GM12878 (cell line): ENCODE results near the gene TMEM207. TPM values are rescaled to one million over a fixed set of nuclear protein-coding genes. Genes with fewer than 3 reads are reported as not detected.
A peak's percentile ranks its signal among the peaks of the same experiment; 100 is the strongest.

Experiments
- ATAC-seq: fragments of 200-7000 bp; cut with Tn5 transposase; 3 replicates; pipeline ENCODE4 v1.9.1; 2020; ENCODE audit warnings: mild to moderate bottlenecking, moderate library complexity
- BruUV-seq: library from RNA; stranded (reverse); fragments of 400-500 nt; replicated peaks from 2 replicates; lab custom pipeline; 2021; lab: Mats Ljungman, UMichigan
- CTCF ChIA-PET: fragments of 300-600 bp; sonication (Branson Sonifier 250); formaldehyde crosslinking; extraction: SDS; loops from one replicate; lab custom pipeline; 2021; ENCODE audit warnings: inconsistent platforms; lab: Yijun Ruan, JAX
- POLR2A ChIA-PET: fragments of 350-600 bp; formaldehyde crosslinking; extraction: SDS; loops from one replicate; lab custom pipeline; 2021; ENCODE audit warnings: inconsistent platforms; lab: Charles Lee
- RAD21 ChIA-PET: fragments of 300-600 bp; sonication (Branson Sonifier 250); formaldehyde crosslinking; loops from one replicate; lab custom pipeline; 2023; ENCODE audit warnings: antibody characterized with exemption; ENCODE audit not compliant: unreplicated experiment; lab: Charles Lee
- SMC1A ChIA-PET: fragments of 300-600 bp; sonication (Branson Sonifier 250); formaldehyde crosslinking; loops from one replicate; lab custom pipeline; 2023; ENCODE audit not compliant: unreplicated experiment, uncharacterized antibody; lab: Charles Lee
- DNase-seq: peaks from one replicate; pipeline ENCODE4 v3.0.0-alpha.2; 2011; ENCODE audit warnings: low read depth, low spot score
- FAIRE-seq: peaks from 3 replicates; lab custom pipeline; 2011; peaks lifted over from hg19 to GRCh38; lab: Jason Lieb, UNC
- H2AFZ ChIP-seq: 2 replicates; pipeline ENCODE4 v1.6.0; 2011; ENCODE audit warnings: low read depth, low read length, control low read depth; ENCODE audit not compliant: control insufficient read depth
- H3K27ac ChIP-seq: 2 replicates; pipeline ENCODE4 v1.5.1; 2011; ENCODE audit warnings: control low read depth; ENCODE audit not compliant: control insufficient read depth, insufficient read depth
- H3K27me3 ChIP-seq, 2 experiments: replicated peaks in 1 of 2; 2 replicates each; pipeline versions ENCODE4 v1.6.0 to v1.6.1; 2011; ENCODE audit warnings: low read length in 1 of 2; ENCODE audit not compliant: control insufficient read depth in 2 of 2, insufficient read depth in 2 of 2
- H3K36me3 ChIP-seq, 2 experiments: 2 replicates each; pipeline ENCODE4 v1.5.1; 2011; ENCODE audit warnings: low read length in 1 of 2; ENCODE audit not compliant: control insufficient read depth in 2 of 2, insufficient read depth in 2 of 2
- H3K4me1 ChIP-seq: 2 replicates; pipeline ENCODE4 v1.6.1; 2011; ENCODE audit warnings: mild to moderate bottlenecking, low read length, moderate library complexity, mixed read lengths; ENCODE audit not compliant: control insufficient read depth, insufficient read depth
- H3K4me2 ChIP-seq: 2 replicates; pipeline ENCODE4 v1.6.0; 2011; ENCODE audit warnings: control low read depth; ENCODE audit not compliant: control insufficient read depth, insufficient read depth
- H3K4me3 ChIP-seq: fragments of 200-600 bp; sonication (generic); 2 replicates; pipeline ENCODE4 v1.5.1; 2016
- H3K79me2 ChIP-seq: 2 replicates; pipeline ENCODE4 v1.6.0; 2011; ENCODE audit warnings: low read length; ENCODE audit not compliant: control insufficient read depth, insufficient read depth
- H3K9ac ChIP-seq: 2 replicates; pipeline ENCODE4 v1.8.0; 2011; ENCODE audit warnings: low read length, control low read depth, mixed read lengths; ENCODE audit not compliant: control insufficient read depth, insufficient read depth
- H3K9me3 ChIP-seq: replicated peaks from 3 replicates; pipeline ENCODE4 v1.5.1; 2011; ENCODE audit warnings: mild to moderate bottlenecking, low read length; ENCODE audit not compliant: control insufficient read depth, insufficient read depth
- H4K20me1 ChIP-seq: 2 replicates; pipeline ENCODE4 v1.6.0; 2011; ENCODE audit not compliant: control insufficient read depth, insufficient read depth
- ATF7 ChIP-seq: fragments of 450-650 bp; IDR thresholded peaks from 2 replicates; pipeline ENCODE4 v1.6.1; 2016; ENCODE audit warnings: low read depth, mild to moderate bottlenecking
- IKZF2 ChIP-seq, 2 experiments: fragments of 450-650 bp; IDR thresholded peaks; 2 replicates each; pipeline ENCODE4 v1.6.1; 2017; ENCODE audit warnings: mild to moderate bottlenecking in 2 of 2, moderate library complexity in 2 of 2
- MXI1 ChIP-seq: fragments of 150-350 bp; IDR thresholded peaks from 2 replicates; pipeline ENCODE4 v1.6.1; 2011; ENCODE audit warnings: low read depth, mild to moderate bottlenecking, inconsistent platforms, low read length, improper control_type of control experiment
- MYB ChIP-seq: fragments of 150-350 bp; IDR thresholded peaks from 2 replicates; pipeline ENCODE4 v1.6.1; 2014; ENCODE audit warnings: mild to moderate bottlenecking, low read depth, low read length, borderline replicate concordance
- NBN ChIP-seq: fragments of 450-650 bp; IDR thresholded peaks from 2 replicates; pipeline ENCODE4 v1.6.1; 2016
- NFIC ChIP-seq: IDR thresholded peaks from 2 replicates; pipeline ENCODE4 v1.6.1; 2012; ENCODE audit warnings: low read depth, mild to moderate bottlenecking, inconsistent platforms, low read length, moderate library complexity
- PAX5 ChIP-seq: IDR thresholded peaks from 2 replicates; pipeline ENCODE4 v1.6.1; 2011; ENCODE audit warnings: low read depth, low read length, borderline replicate concordance
- RAD21 ChIP-seq: IDR thresholded peaks from 2 replicates; pipeline ENCODE4 v1.6.1; 2011; ENCODE audit warnings: mild to moderate bottlenecking, low read depth, low read length, moderate library complexity; ENCODE audit not compliant: insufficient read depth
- RFX5 ChIP-seq: IDR thresholded peaks from 2 replicates; pipeline ENCODE4 v1.6.1; 2011; ENCODE audit warnings: low read depth, low read length, improper control_type of control experiment
- SPI1 ChIP-seq: IDR thresholded peaks from 2 replicates; pipeline ENCODE4 v1.6.1; 2011; ENCODE audit warnings: low read depth, mild to moderate bottlenecking, low read length, moderate library complexity, borderline replicate concordance; ENCODE audit not compliant: insufficient read depth
- SREBF1 ChIP-seq: IDR thresholded peaks from 2 replicates; pipeline ENCODE4 v1.6.1; 2012; ENCODE audit warnings: mild to moderate bottlenecking, low read length
- TARDBP ChIP-seq: IDR thresholded peaks from 2 replicates; pipeline ENCODE4 v1.6.1; 2016; ENCODE audit warnings: borderline replicate concordance
- ZBED1 ChIP-seq: IDR thresholded peaks from 2 replicates; pipeline ENCODE4 v1.6.1; 2016; ENCODE audit warnings: borderline replicate concordance
- WGBS: methylation state at CpG from one replicate; pipeline ENCODE4 v1.1.6; 2016; ENCODE audit warnings: low lambda C conversion rate; ENCODE audit not compliant: insufficient replicate concordance, insufficient coverage; ENCODE audit errors: missing lambda C conversion rate; 5-methylcytosine and 5-hydroxymethylcytosine counted together
- in situ Hi-C: fragments of 300-500 bp; cut with MboI; formaldehyde crosslinking; loops from 9 replicates; pipeline ENCODE4 v1.14.3; 2018; ENCODE audit warnings: mixed read lengths
- intact Hi-C: fragments of 100-400 bp; cut with micrococcal nuclease; formaldehyde crosslinking; loops from one replicate; pipeline ENCODE4 v1.14.2; 2022; ENCODE audit not compliant: unreplicated experiment
- polyA plus RNA-seq, 11 experiments: library from polyadenylated mRNA; depleted of rRNA in 4 of 11; unstranded in 6 of 11; stranded (reverse) in 5 of 11; fragments of >200 nt; fragmentation: Nextera tagmentation in 4 of 11; fragmentation: Illumina TruSeq in 1 of 11; extraction: Ambion mirVana in 4 of 11; extraction: Trizol in 1 of 11; gene quantifications; 1 replicate in 1 of 11; 2 replicates in 10 of 11; pipeline versions ENCODE4 v1.2.1 to v1.2.3, GENCODE V29; 2011 to 2016; ENCODE audit warnings: inconsistent platforms in 2 of 11, missing spikeins in 2 of 11, low read depth in 1 of 11
- total RNA-seq, 4 experiments: library from RNA; depleted of rRNA in 3 of 4; stranded (reverse); fragments of >200 nt in 3 of 4; fragmentation: Illumina TruSeq in 1 of 4; extraction: Trizol in 1 of 4; gene quantifications; 2 replicates each; pipeline versions ENCODE4 v1.2.1 to v1.2.3, GENCODE V29; 2013 to 2021
- TF ChIP-seq, protein P1 (sequence below): fragments of 450-650 bp; IDR thresholded peaks from 2 replicates; pipeline ENCODE4 v1.6.1; 2014; ENCODE audit warnings: mild to moderate bottlenecking
- TF ChIP-seq, protein P2 (sequence below): IDR thresholded peaks from 2 replicates; pipeline ENCODE4 v1.6.1; 2011; ENCODE audit warnings: borderline replicate concordance, low read depth, mild to moderate bottlenecking, moderate library complexity, mixed read lengths, low read length; ENCODE audit not compliant: insufficient read depth; ENCODE audit errors: extremely low read length
- TF ChIP-seq, protein P3 (sequence below): fragments of 450-650 bp; IDR thresholded peaks from 2 replicates; pipeline ENCODE4 v1.6.1; 2017; ENCODE audit warnings: low read depth, mild to moderate bottlenecking, moderate library complexity
- TF ChIP-seq, protein P4 (sequence below): fragments of 450-650 bp; IDR thresholded peaks from 2 replicates; pipeline ENCODE4 v1.6.1; 2017; ENCODE audit warnings: mild to moderate bottlenecking

The TMEM207 gene
- total and polyA plus RNA-seq, 10 of the 15 experiments (the other 5 are each of a cell fraction or from before 2014, with no cell fraction given), result not detected

DNA sequence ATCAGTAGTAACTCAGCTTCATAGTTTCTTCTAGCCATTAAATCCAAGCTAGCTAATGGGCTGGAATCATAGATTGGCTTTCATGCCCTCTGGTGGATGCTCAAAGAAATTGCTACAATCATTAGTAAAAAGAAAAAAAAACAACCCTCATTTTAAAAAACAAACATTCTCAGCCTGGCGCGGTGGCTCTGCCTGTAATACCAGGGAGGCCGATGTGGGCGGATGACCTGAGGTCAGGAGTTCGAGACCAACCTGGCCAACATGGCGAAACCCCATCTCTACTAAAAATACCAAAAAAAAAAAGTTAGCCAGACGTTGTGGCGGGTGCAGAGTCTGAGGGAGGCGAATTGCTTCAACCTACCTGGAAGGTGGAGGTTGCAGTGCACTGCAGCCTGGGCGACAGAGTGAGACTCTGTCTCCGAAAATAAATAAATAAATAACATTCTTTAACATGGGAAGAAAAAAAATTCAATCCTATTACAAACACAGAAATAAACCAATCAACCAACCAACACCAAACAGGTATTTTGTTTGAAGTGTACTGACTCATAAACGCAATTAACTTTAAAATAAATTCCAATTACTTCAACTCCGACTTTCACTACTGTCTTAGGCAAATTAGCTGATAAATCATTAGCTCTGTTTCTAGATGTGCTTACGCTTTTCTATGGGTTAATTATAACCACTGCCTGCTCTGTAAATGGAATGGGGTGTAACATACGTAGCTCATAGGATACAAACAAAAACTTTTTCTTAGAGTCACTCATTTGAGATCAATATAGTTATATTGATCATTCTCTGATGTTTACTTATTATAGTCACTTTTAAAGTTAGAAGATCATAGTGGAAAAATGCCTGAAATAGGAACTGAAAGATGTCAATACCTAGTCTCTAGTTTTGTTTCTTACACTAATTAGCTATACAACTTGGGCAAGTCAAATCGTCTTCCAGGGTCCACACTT is 24.9 kb downstream of the TMEM207 start:
- peak overlapping the region; percentile 18; the same call in 1 of the 2 replicates for H2AFZ ChIP-seq
- peak; percentile 78 for TF ChIP-seq NBN
- TF ChIP-seq, protein P1, sequence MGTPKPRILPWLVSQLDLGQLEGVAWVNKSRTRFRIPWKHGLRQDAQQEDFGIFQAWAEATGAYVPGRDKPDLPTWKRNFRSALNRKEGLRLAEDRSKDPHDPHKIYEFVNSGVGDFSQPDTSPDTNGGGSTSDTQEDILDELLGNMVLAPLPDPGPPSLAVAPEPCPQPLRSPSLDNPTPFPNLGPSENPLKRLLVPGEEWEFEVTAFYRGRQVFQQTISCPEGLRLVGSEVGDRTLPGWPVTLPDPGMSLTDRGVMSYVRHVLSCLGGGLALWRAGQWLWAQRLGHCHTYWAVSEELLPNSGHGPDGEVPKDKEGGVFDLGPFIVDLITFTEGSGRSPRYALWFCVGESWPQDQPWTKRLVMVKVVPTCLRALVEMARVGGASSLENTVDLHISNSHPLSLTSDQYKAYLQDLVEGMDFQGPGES, result no peak
- TF ChIP-seq, protein P2, sequence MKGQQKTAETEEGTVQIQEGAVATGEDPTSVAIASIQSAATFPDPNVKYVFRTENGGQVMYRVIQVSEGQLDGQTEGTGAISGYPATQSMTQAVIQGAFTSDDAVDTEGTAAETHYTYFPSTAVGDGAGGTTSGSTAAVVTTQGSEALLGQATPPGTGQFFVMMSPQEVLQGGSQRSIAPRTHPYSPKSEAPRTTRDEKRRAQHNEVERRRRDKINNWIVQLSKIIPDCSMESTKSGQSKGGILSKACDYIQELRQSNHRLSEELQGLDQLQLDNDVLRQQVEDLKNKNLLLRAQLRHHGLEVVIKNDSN, result no peak
- TF ChIP-seq TARDBP, result no peak
- TF ChIP-seq MXI1, result no peak
- TF ChIP-seq PAX5, result no peak
- TF ChIP-seq ATF7, result peak; percentile 58
- peak; percentile 38; the same call in 1 of the 2 replicates for TF ChIP-seq SPI1
- TF ChIP-seq ZBED1, result no peak
- no peak for TF ChIP-seq RFX5
- TF ChIP-seq, protein P3, sequence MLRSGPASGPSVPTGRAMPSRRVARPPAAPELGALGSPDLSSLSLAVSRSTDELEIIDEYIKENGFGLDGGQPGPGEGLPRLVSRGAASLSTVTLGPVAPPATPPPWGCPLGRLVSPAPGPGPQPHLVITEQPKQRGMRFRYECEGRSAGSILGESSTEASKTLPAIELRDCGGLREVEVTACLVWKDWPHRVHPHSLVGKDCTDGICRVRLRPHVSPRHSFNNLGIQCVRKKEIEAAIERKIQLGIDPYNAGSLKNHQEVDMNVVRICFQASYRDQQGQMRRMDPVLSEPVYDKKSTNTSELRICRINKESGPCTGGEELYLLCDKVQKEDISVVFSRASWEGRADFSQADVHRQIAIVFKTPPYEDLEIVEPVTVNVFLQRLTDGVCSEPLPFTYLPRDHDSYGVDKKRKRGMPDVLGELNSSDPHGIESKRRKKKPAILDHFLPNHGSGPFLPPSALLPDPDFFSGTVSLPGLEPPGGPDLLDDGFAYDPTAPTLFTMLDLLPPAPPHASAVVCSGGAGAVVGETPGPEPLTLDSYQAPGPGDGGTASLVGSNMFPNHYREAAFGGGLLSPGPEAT, result no peak; the same call in 1 of the 2 replicates
- TF ChIP-seq IKZF2 (IDR thresholded peaks at IDR 0.05), result peak in 1 of 2 experiments; percentile 41; a peak in 1 of 4 replicates
- TF ChIP-seq MYB, result no peak
- no peak for TF ChIP-seq NFIC
- TF ChIP-seq RAD21, result peak; percentile 69
- TF ChIP-seq, protein P4, sequence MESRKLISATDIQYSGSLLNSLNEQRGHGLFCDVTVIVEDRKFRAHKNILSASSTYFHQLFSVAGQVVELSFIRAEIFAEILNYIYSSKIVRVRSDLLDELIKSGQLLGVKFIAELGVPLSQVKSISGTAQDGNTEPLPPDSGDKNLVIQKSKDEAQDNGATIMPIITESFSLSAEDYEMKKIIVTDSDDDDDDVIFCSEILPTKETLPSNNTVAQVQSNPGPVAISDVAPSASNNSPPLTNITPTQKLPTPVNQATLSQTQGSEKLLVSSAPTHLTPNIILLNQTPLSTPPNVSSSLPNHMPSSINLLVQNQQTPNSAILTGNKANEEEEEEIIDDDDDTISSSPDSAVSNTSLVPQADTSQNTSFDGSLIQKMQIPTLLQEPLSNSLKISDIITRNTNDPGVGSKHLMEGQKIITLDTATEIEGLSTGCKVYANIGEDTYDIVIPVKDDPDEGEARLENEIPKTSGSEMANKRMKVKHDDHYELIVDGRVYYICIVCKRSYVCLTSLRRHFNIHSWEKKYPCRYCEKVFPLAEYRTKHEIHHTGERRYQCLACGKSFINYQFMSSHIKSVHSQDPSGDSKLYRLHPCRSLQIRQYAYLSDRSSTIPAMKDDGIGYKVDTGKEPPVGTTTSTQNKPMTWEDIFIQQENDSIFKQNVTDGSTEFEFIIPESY, result no peak
- no peak for TF ChIP-seq SREBF1

More for the DNA sequence above, 24.9 kb downstream of the TMEM207 start:
- CTCF ChIA-PET, result interaction anchor here (0.7 to 5.3 kb wide), 33 partner anchors 11 to 467 kb away, joined by 3 to 98 read pairs (median 6); partner anchors contain the start of genes CLDN1 and P3H2
- BruUV-seq, result no TSS peak
- POLR2A ChIA-PET, result no interaction called here
- peak; percentile 64 for FAIRE-seq
- Histone ChIP-seq H3K4me2 (peak overlapping the region; percentile 46; the same call in 1 of the 2 replicates), H3K27ac (no peak overlapping the region), H3K9ac (no peak overlapping the region), H3K4me3 (no peak overlapping the region), H3K4me1 (peaks cover 6% of the 10 kb centered on the region), H3K79me2 (no peaks in the 10 kb centered on the region), H4K20me1 (no peaks in the 10 kb centered on the region), H3K36me3 (no peaks in the 10 kb centered on the region), H3K9me3 (no peaks in the 10 kb centered on the region), H3K27me3 (no peaks in the 10 kb centered on the region)
- RAD21 ChIA-PET, result interaction anchor here (0.7 to 4.7 kb wide), 39 partner anchors 11 to 1152 kb away, joined by 3 to 38 read pairs (median 4); partner anchors contain the start of genes CLDN1, CLDN16 and P3H2
- intact Hi-C loops, result loop anchor here (1.0 kb wide), 3 partner anchors 40 to 457 kb away; no protein-coding TSS in a partner anchor
- peak; percentile 90 for ATAC-seq
- 1% methylated on average over 16 of the region's 16 CpGs for WGBS
- SMC1A ChIA-PET, result interaction anchor here (0.6 to 6.8 kb wide), 42 partner anchors 11 to 943 kb away, joined by 3 to 71 read pairs (median 4); partner anchors contain the start of gene CLDN1
- in situ Hi-C loops, result loop anchor here (5.0 kb wide), 1 partner anchor 462 kb away; no protein-coding TSS in a partner anchor
- DNase-seq, result peak; percentile 20
